ENCODE measurements around the gene PLXND1. TPM values are rescaled to one million over a fixed set of nuclear protein-coding genes. Genes with fewer than 3 reads are reported as not detected.

Gene PLXND1
- total RNA-seq, 1 experiment from 2014 or later, result 26.3 TPM

GRCh38 chr3:129514563-129514962, 91.9 kb downstream of the PLXND1 start:
- ChIA-PET POLR2A (no interaction called here), CTCF (no interaction called here)
- intact Hi-C loops (cut with micrococcal nuclease; ENCODE audit: unreplicated experiment), result no loop called here
- Histone ChIP-seq H3K36me3 (ENCODE audit: control insufficient read depth, insufficient read depth, low read length) (no peaks in the 10 kb centered on the region; the same call in 1 of the 2 replicates), H3K4me3 (ENCODE audit: low read depth, low read length) (no peak overlapping the region), H3K4me1 (no peaks in the 10 kb centered on the region), H3K27me3 (replicated peaks; ENCODE audit: control insufficient read depth, insufficient read depth, low read length) (no peaks in the 10 kb centered on the region), H3K9me3 (no peaks in the 10 kb centered on the region)
- Mint-ChIP-seq H3K9me3 (ENCODE audit: unreplicated experiment) (no peaks in the 10 kb centered on the region), H3K36me3 (ENCODE audit: insufficient read depth, unreplicated experiment) (peaks cover 6% of the 10 kb centered on the region), H3K27ac (ENCODE audit: unreplicated experiment) (no peak overlapping the region), H3K4me1 (ENCODE audit: low read depth, unreplicated experiment) (no peaks in the 10 kb centered on the region), H3K4me3 (ENCODE audit: unreplicated experiment) (no peak overlapping the region), H3K27me3 (ENCODE audit: insufficient read depth, unreplicated experiment) (no peaks in the 10 kb centered on the region)
- DNase-seq, result no peak
- no TSS peak for BruUV-seq (replicated peaks)
- no peak for TF ChIP-seq CTCF (IDR thresholded peaks at IDR 0.05; ENCODE audit: insufficient read depth in 1 of 2, low read depth in 1 of 2, low read length in 1 of 2, severe bottlenecking in 1 of 2, unreplicated experiment in 1 of 2)

- CTCF ChIA-PET, result no interaction called here
- Histone ChIP-seq H3K4me3 (ENCODE audit: low read depth, low read length) (no peak overlapping the region), H3K4me1 (no peaks in the 10 kb centered on the region), H3K36me3 (ENCODE audit: control insufficient read depth, insufficient read depth, low read length) (no peaks in the 10 kb centered on the region; the same call in 1 of the 2 replicates), H3K27me3 (replicated peaks; ENCODE audit: control insufficient read depth, insufficient read depth, low read length) (no peaks in the 10 kb centered on the region), H3K9me3 (no peaks in the 10 kb centered on the region)
- TF ChIP-seq CTCF (IDR thresholded peaks at IDR 0.05; ENCODE audit: insufficient read depth in 1 of 2, low read depth in 1 of 2, low read length in 1 of 2, severe bottlenecking in 1 of 2, unreplicated experiment in 1 of 2), result no peak
- no peak for DNase-seq
- POLR2A ChIA-PET, result no interaction called here
- H3K36me3 Mint-ChIP-seq (ENCODE audit: insufficient read depth, unreplicated experiment), result peaks cover 6% of the 10 kb centered on the region
- H3K9me3 Mint-ChIP-seq (ENCODE audit: unreplicated experiment), result no peaks in the 10 kb centered on the region
- H3K27me3 Mint-ChIP-seq (ENCODE audit: insufficient read depth, unreplicated experiment), result no peaks in the 10 kb centered on the region
- intact Hi-C loops (cut with micrococcal nuclease; ENCODE audit: unreplicated experiment), result no loop called here
- BruUV-seq (replicated peaks), result no TSS peak
- no peaks in the 10 kb centered on the region for H3K4me1 Mint-ChIP-seq (ENCODE audit: low read depth, unreplicated experiment)
- H3K27ac Mint-ChIP-seq (ENCODE audit: unreplicated experiment), result no peak overlapping the region
- no peak overlapping the region for H3K4me3 Mint-ChIP-seq (ENCODE audit: unreplicated experiment)
Observed at GRCh38 chr3:129514110-129514509, 92.4 kb downstream of the PLXND1 start.

GRCh38 chr3:129513705-129514104, 92.8 kb downstream of the PLXND1 start:
- CTCF ChIA-PET, result no interaction called here

More at GRCh38 chr3:129513705-129514104, 92.8 kb downstream of the PLXND1 start:
- TF ChIP-seq CTCF (IDR thresholded peaks at IDR 0.05; ENCODE audit: insufficient read depth in 1 of 2, low read depth in 1 of 2, low read length in 1 of 2, severe bottlenecking in 1 of 2, unreplicated experiment in 1 of 2), result no peak
- Histone ChIP-seq H3K36me3 (ENCODE audit: control insufficient read depth, insufficient read depth, low read length) (no peaks in the 10 kb centered on the region; the same call in 1 of the 2 replicates), H3K27me3 (replicated peaks; ENCODE audit: control insufficient read depth, insufficient read depth, low read length) (no peaks in the 10 kb centered on the region), H3K9me3 (no peaks in the 10 kb centered on the region), H3K4me1 (no peaks in the 10 kb centered on the region), H3K4me3 (ENCODE audit: low read depth, low read length) (no peak overlapping the region)
- Mint-ChIP-seq H3K27ac (ENCODE audit: unreplicated experiment) (no peak overlapping the region), H3K36me3 (ENCODE audit: insufficient read depth, unreplicated experiment) (peaks cover 6% of the 10 kb centered on the region), H3K27me3 (ENCODE audit: insufficient read depth, unreplicated experiment) (no peaks in the 10 kb centered on the region), H3K4me3 (ENCODE audit: unreplicated experiment) (no peak overlapping the region), H3K4me1 (ENCODE audit: low read depth, unreplicated experiment) (no peaks in the 10 kb centered on the region), H3K9me3 (ENCODE audit: unreplicated experiment) (no peaks in the 10 kb centered on the region)
- intact Hi-C loops (cut with micrococcal nuclease; ENCODE audit: unreplicated experiment), result no loop called here
- no peak for DNase-seq
- BruUV-seq (replicated peaks), result no TSS peak
- POLR2A ChIA-PET, result no interaction called here

Data from Caco-2 (cell line).